Measurements from ENCODE around the gene UTP18. TPM values are rescaled to one million over a fixed set of nuclear protein-coding genes. Genes with fewer than 3 reads are reported as not detected.
"Not testable (repeated sequence)": the region's sequence is repeated elsewhere in the genome, so short reads cannot be mapped to it uniquely, and the experiment has no call there.

Gene UTP18
- 10 to 100 TPM in 1 of 4 donors, 1 to 10 TPM in 3; 8.1 to 13.6 (median 8.5) TPM for total RNA-seq
- 6.8 TPM for polyA plus RNA-seq
- long read RNA-seq, donor 1, transcript UTP18-201 (14 exons, 1,894 nt): major isoform, 24 of 27 reads
- long read RNA-seq, donor 1, partial matches to known transcripts: 0 of 27 reads
- long read RNA-seq, donor 1, other reads (novel, unspliced or antisense): 3 of 27 reads
- long read RNA-seq, donor 2, transcript UTP18-201 (14 exons, 1,894 nt): major isoform, 7 of 8 reads
- long read RNA-seq, donor 2, partial matches to known transcripts: 1 of 8 reads
- long read RNA-seq, donor 2, other reads (novel, unspliced or antisense): 0 of 8 reads
- long read RNA-seq, donor 3, transcript UTP18-201 (14 exons, 1,894 nt): major isoform, 85 of 97 reads
- long read RNA-seq, donor 3, partial matches to known transcripts: 2 of 97 reads
- long read RNA-seq, donor 3, other reads (novel, unspliced or antisense): 10 of 97 reads
- long read RNA-seq, donor 4, transcript UTP18-201 (14 exons, 1,894 nt): major isoform, 6 of 7 reads
- long read RNA-seq, donor 4, partial matches to known transcripts: 0 of 7 reads
- long read RNA-seq, donor 4, other reads (novel, unspliced or antisense): 1 of 7 reads

- Histone ChIP-seq H3K4me3 (ENCODE audit: low read length) (peak within 1 kb of the TSS; percentile 74), H3K27me3 (ENCODE audit: control insufficient read depth, insufficient read depth) (no peaks in the 10 kb centered on the region), H3K9me3 (ENCODE audit: control insufficient read depth, low read length) (no peaks in the 10 kb centered on the region), H3K4me1 (ENCODE audit: control insufficient read depth, insufficient read depth, low read length) (peaks cover 7% of the 10 kb centered on the region), H3K27ac (ENCODE audit: low read length) (peak within 1 kb of the TSS; percentile 97)
- ATAC-seq: peak; percentile 97 to 98
- WGBS: under 1% methylated on average over 93 of the region's 93 CpGs
- peak; percentile 98 to 99 (median 98) for DNase-seq
- intact Hi-C loops (cut with DNase I): no loop called here
Measured at GRCh38 chr17:51260237-51261023, at the start of gene UTP18. Gene UTP18, plus strand, starts transcription at chr17:51260546. Its CDS starts 39 bp downstream, at chr17:51260585.

- WGBS: 86% methylated on average over 1 of the region's 1 CpG
- intact Hi-C loops (cut with DNase I): no loop called here
- no peak for ATAC-seq
- no peaks in the 10 kb centered on the region for H3K9me3 ChIP-seq (ENCODE audit: control insufficient read depth, low read length)
- no peak overlapping the region for H3K27ac ChIP-seq (ENCODE audit: low read length)
- no peak for DNase-seq
- H3K27me3 ChIP-seq (ENCODE audit: control insufficient read depth, insufficient read depth): no peaks in the 10 kb centered on the region
- no peak overlapping the region for H3K4me3 ChIP-seq (ENCODE audit: low read length)
- H3K4me1 ChIP-seq (ENCODE audit: control insufficient read depth, insufficient read depth, low read length): no peaks in the 10 kb centered on the region
Measured at GRCh38 chr17:51214920-51215319, 45.4 kb upstream of the UTP18 start.

DNA sequence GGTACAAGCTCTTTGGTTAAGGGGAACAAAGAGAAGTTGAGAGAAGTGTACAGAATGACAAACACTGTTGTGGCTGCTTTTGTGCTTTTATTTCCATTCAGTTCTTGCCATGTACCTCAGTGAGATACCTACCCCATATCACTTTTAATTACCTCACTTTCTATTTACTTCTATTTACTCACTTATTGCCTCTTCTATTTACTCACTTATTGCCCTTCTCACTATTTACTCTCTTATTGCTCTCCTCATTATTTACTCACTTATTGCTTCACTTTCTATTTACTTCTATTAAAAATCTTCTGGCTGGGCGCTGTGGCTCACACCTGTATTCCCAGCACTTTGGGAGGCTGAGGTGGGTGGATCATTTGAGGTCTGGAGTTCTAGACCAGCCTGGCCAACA is 42.4 kb upstream of the UTP18 start:
- no peak overlapping the region for H3K4me3 ChIP-seq (ENCODE audit: low read length)
- no peak for ATAC-seq

GRCh38 chr17:51221322-51221721 is 39.0 kb upstream of the UTP18 start:
- ATAC-seq: no peak
- 91% methylated on average over 4 of the region's 4 CpGs for WGBS

More for the DNA sequence above, 42.4 kb upstream of the UTP18 start:
- Histone ChIP-seq H3K27ac (ENCODE audit: low read length) (no peak overlapping the region), H3K4me1 (ENCODE audit: control insufficient read depth, insufficient read depth, low read length) (no peaks in the 10 kb centered on the region), H3K9me3 (ENCODE audit: control insufficient read depth, low read length) (no peaks in the 10 kb centered on the region), H3K27me3 (ENCODE audit: control insufficient read depth, insufficient read depth) (no peaks in the 10 kb centered on the region)
- DNase-seq: no peak
- 100% methylated on average over 1 of the region's 1 CpG for WGBS
- intact Hi-C loops (cut with DNase I): no loop called here

DNA sequence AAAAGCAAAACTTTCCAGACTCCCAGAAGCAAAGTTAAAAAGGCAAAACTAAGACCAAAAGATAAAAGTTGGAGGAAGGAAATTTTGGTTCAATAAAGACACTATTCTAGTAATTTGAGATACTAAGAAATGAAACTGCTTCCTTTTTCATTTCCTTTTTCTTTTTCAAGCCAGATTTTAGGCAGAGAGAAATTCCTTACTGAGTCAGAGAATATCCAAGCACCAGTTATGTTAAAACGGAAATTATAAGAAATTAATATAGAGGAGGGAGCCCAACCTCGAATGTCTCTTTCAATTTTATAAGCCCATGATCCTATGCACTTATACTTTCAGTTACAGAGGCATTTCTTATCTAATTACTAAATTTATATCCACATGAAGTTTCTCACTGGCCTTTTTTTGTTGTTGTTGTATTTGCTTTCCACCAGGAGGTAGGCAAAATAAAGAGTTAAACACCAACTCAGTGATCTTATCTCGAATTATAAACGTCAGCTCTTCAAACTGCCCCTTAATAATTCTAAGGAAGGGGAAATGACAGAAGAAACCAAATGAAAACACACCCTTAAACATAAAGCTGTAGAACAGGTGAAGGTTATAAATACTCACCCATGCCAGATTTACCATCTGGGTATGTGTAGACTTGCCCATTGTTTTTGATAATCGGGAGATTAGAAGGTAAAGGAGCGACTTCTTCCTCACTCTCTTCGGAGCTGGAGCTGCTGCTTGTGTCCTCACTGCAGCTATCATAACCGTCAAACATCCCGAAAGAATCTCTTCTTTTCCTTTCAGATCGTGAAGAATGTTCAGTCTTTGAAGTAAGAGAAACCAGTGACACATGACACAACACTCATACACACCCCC is 35.7 kb upstream of the UTP18 start:
- DNase-seq (no peak), ATAC-seq (peak; percentile 8 to 13)
- WGBS: 21% methylated on average over 10 of the region's 10 CpGs
- Histone ChIP-seq H3K27ac (ENCODE audit: low read length) (no peak overlapping the region), H3K4me1 (ENCODE audit: control insufficient read depth, insufficient read depth, low read length) (peaks cover 4% of the 10 kb centered on the region), H3K9me3 (ENCODE audit: control insufficient read depth, low read length) (no peaks in the 10 kb centered on the region), H3K27me3 (ENCODE audit: control insufficient read depth, insufficient read depth) (no peaks in the 10 kb centered on the region), H3K4me3 (ENCODE audit: low read length) (peak overlapping the region; percentile 23)
- intact Hi-C loops (cut with DNase I): no loop called here

More at GRCh38 chr17:51221322-51221721, 39.0 kb upstream of the UTP18 start:
- DNase-seq: no peak
- no peaks in the 10 kb centered on the region for H3K27me3 ChIP-seq (ENCODE audit: control insufficient read depth, insufficient read depth)
- H3K4me1 ChIP-seq (ENCODE audit: control insufficient read depth, insufficient read depth, low read length): peaks cover 2% of the 10 kb centered on the region
- no peak overlapping the region for H3K4me3 ChIP-seq (ENCODE audit: low read length)
- no peaks in the 10 kb centered on the region for H3K9me3 ChIP-seq (ENCODE audit: control insufficient read depth, low read length)
- intact Hi-C loops (cut with DNase I): no loop called here
- H3K27ac ChIP-seq (ENCODE audit: low read length): no peak overlapping the region

- DNase-seq: peak in 1 of 3 donors; percentile 41
- H3K9me3 ChIP-seq (ENCODE audit: control insufficient read depth, low read length); H3K4me1 ChIP-seq (ENCODE audit: control insufficient read depth, insufficient read depth, low read length); ATAC-seq; intact Hi-C loops (cut with DNase I); H3K27ac ChIP-seq (ENCODE audit: low read length); H3K27me3 ChIP-seq (ENCODE audit: control insufficient read depth, insufficient read depth); H3K4me3 ChIP-seq (ENCODE audit: low read length): not testable (repeated sequence)
- WGBS: 76% methylated on average over 7 of the region's 7 CpGs
Measured at GRCh38 chr17:51225523-51225922, 34.8 kb upstream of the UTP18 start.

DNA sequence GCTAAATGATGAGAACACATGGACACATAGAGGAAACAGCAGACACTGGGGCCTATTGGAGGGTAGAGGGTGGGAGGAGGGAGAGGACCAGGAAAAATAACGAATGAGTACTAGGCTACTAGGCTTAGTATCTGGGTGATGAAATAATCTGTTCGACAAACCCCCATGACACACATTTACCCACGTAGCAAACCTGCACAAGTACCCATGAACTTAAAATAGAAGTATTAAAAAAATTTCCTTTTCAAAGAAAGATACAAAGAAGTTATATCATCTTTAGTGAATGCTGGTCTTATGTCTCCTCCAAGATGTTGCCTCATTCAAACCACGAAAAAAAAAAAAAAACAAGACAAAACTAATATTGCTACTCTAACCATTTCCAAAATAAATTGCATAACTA is 32.2 kb upstream of the UTP18 start:
- Histone ChIP-seq H3K9me3 (ENCODE audit: control insufficient read depth, low read length) (no peaks in the 10 kb centered on the region), H3K27ac (ENCODE audit: low read length) (peak overlapping the region; percentile 27), H3K4me1 (ENCODE audit: control insufficient read depth, insufficient read depth, low read length) (peaks cover 4% of the 10 kb centered on the region), H3K27me3 (ENCODE audit: control insufficient read depth, insufficient read depth) (no peaks in the 10 kb centered on the region), H3K4me3 (ENCODE audit: low read length) (no peak overlapping the region)
- WGBS: 53% methylated on average over 4 of the region's 4 CpGs
- intact Hi-C loops (cut with DNase I): no loop called here
- ATAC-seq (peak; percentile 13), DNase-seq (no peak)

DNA sequence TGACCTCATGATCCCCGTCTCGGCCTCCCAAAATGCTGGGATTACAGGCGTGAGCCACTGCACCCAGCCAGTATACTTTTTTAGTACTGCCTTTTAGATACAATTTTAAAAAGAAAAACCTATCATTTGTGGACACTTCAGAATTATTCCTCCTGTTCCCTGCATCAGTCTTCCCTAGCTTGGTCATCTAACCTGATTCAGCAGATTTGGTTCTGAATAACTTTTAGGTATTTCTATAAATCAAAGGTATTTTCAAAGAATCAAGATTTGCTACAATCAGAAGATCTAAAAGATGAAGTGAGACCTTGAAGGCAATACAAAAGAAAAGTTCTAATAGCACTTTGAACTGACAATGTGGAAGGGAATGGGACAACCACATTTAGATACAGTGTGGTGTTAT is 30.5 kb upstream of the UTP18 start:
- ATAC-seq (no peak), DNase-seq (no peak)
- 98% methylated on average over 3 of the region's 3 CpGs for WGBS
- no peak overlapping the region for H3K27ac ChIP-seq (ENCODE audit: low read length)
- H3K4me1 ChIP-seq (ENCODE audit: control insufficient read depth, insufficient read depth, low read length): peaks cover 4% of the 10 kb centered on the region
- H3K9me3 ChIP-seq (ENCODE audit: control insufficient read depth, low read length): no peaks in the 10 kb centered on the region
- H3K27me3 ChIP-seq (ENCODE audit: control insufficient read depth, insufficient read depth): no peaks in the 10 kb centered on the region
- intact Hi-C loops (cut with DNase I): no loop called here
- no peak overlapping the region for H3K4me3 ChIP-seq (ENCODE audit: low read length)

GRCh38 chr17:51230306-51230705 is 30.0 kb upstream of the UTP18 start:
- ATAC-seq (no peak), DNase-seq (no peak)
- H3K9me3 ChIP-seq (ENCODE audit: control insufficient read depth, low read length): no peaks in the 10 kb centered on the region
- H3K4me1 ChIP-seq (ENCODE audit: control insufficient read depth, insufficient read depth, low read length): peaks cover 4% of the 10 kb centered on the region
- H3K27me3 ChIP-seq (ENCODE audit: control insufficient read depth, insufficient read depth): no peaks in the 10 kb centered on the region
- H3K27ac ChIP-seq (ENCODE audit: low read length): no peak overlapping the region
- 72% methylated on average over 4 of the region's 4 CpGs for WGBS
- H3K4me3 ChIP-seq (ENCODE audit: low read length): no peak overlapping the region
- intact Hi-C loops (cut with DNase I): no loop called here

GRCh38 chr17:51231999-51232398 is 28.3 kb upstream of the UTP18 start:
- Histone ChIP-seq H3K4me3 (ENCODE audit: low read length) (no peak overlapping the region), H3K27me3 (ENCODE audit: control insufficient read depth, insufficient read depth) (no peaks in the 10 kb centered on the region), H3K27ac (ENCODE audit: low read length) (no peak overlapping the region), H3K9me3 (ENCODE audit: control insufficient read depth, low read length) (no peaks in the 10 kb centered on the region), H3K4me1 (ENCODE audit: control insufficient read depth, insufficient read depth, low read length) (no peaks in the 10 kb centered on the region)
- intact Hi-C loops (cut with DNase I): no loop called here
- ATAC-seq (no peak), DNase-seq (no peak)
- WGBS: 88% methylated on average over 4 of the region's 4 CpGs

All from right cardiac atrium (tissue), 5 donors.